ENCODE measurements around the gene FNDC8.
A peak's percentile ranks its signal among the peaks of the same experiment; 100 is the strongest.
"Not testable (repeated sequence)": the region's sequence is repeated elsewhere in the genome, so short reads cannot be mapped to it uniquely, and the experiment has no call there.

FNDC8 gene

DNA sequence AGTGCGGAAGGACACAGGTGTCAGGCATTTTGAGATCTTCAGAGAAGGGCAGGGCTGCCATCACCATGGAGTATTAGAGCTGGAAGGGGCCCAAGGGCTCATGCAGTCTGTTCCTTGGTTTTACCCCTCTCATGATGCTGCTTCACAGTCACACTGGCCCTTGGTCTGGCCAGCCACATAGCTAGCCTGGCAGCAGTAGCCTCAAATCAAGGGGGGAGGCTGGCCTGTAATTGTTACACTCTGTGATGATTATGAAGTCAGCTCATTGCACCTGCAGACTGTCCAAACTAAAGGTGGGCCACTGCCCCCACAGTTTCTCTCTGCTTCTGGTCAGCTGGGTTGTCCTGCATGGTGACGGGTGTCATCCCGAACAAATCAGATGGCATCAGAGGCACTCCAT, at the start of gene FNDC8:
TSS of gene FNDC8 (plus strand) at position 301 of the 400 bp plus-strand sequence. CDS start at position 380, 79 bp downstream.
- no peak for DNase-seq (ENCODE audit: low read depth in 2 of 2, low spot score in 1 of 2)

DNA sequence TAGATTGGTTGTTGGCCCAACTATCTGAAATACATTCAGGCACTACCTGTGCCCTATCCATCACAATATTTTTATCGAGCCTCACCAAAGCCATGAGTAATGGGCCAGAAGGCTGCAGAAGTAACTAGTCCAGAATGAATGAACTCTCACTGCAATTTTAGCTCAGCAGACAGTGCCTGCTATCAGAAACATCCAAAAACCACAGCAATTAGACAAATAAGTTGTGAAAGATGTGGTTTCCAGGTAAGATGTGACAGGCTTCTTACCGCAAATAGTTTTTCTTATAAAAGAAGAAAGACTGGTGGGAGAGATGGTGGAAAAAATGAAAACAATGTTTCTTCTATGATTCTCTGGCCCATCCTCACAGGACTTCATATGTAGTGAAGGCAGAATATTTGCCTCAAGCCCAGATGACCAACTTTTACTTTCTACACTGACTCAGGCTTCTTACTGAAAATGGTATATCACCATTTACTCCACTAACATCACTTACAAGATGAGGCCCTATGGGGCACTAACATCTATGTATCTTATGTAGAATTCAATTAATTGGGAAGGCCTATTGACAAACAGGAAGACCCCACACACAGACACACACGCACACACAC, 48.1 kb upstream of the FNDC8 start:
- no peak for DNase-seq (ENCODE audit: low read depth in 2 of 2, low spot score in 1 of 2)

- DNase-seq (ENCODE audit: low read depth in 2 of 2, low spot score in 1 of 2) = no peak
Measured at GRCh38 chr17:35073991-35074627, 47.3 kb upstream of the FNDC8 start.

- no peak for DNase-seq (ENCODE audit: low read depth in 2 of 2, low spot score in 1 of 2)
Measured at GRCh38 chr17:35074711-35075707, 46.4 kb upstream of the FNDC8 start.

- no peak for DNase-seq (ENCODE audit: low read depth in 2 of 2, low spot score in 1 of 2)
Measured at GRCh38 chr17:35076874-35077273, 44.5 kb upstream of the FNDC8 start.

- DNase-seq (ENCODE audit: low read depth in 2 of 2, low spot score in 1 of 2) = no peak
Measured at GRCh38 chr17:35079547-35080423, 41.6 kb upstream of the FNDC8 start.

- no peak for DNase-seq (ENCODE audit: low read depth in 2 of 2, low spot score in 1 of 2)
Measured at GRCh38 chr17:35080536-35080935, 40.9 kb upstream of the FNDC8 start.

- DNase-seq (ENCODE audit: low read depth in 2 of 2, low spot score in 1 of 2) = no peak
Measured at GRCh38 chr17:35081638-35082037, 39.8 kb upstream of the FNDC8 start.

DNA sequence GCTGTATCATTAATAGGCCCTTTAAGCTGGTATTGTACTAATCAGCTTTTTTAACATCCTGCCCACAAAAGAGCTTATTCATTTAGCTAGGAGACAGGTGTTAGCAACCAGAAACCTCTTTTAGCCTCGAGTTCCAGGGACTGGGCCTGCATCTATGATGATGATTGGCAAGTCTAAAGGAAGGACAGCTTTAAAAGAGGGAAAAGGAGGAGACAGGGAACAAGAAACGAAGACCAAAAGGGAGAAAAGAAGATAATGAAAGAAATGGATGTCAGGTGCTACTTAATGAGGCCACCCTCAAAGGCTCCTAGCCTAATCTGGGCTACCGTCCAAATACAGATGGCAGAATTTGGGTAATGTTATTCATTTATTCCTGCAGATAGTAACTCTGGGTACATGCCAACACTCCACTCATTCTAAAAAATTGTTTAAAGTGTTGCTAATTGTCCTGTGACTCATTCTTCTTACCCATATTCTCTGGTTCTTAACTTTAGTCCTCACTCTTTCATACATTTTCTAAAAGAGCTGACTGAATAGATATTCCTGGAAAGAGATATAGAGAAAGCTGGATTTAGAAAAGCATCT, 39.2 kb upstream of the FNDC8 start:
- DNase-seq (ENCODE audit: low read depth in 2 of 2, low spot score in 1 of 2) = no peak

DNA sequence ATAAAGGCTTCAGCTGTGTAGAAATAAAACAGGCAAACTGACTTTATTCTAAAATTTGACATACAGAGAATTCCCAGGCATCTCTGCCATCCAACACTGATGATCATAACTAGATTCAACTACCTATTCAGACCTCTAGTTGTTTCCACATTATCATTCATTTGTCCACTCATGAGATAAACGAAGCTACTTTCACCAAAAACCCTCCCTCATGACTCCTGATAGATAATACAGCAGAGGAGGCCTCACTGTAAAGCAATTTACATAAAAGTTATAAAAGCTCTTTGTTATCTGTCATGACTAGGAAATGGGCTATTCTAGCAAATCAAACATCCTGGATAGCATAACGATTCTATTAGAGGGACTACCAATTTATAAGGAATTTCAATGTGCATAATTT, 38.3 kb upstream of the FNDC8 start:
- no peak for DNase-seq (ENCODE audit: low read depth in 2 of 2, low spot score in 1 of 2)

GRCh38 chr17:35084987-35085386, 36.4 kb upstream of the FNDC8 start:
- no peak for DNase-seq (ENCODE audit: low read depth in 2 of 2, low spot score in 1 of 2)

DNA sequence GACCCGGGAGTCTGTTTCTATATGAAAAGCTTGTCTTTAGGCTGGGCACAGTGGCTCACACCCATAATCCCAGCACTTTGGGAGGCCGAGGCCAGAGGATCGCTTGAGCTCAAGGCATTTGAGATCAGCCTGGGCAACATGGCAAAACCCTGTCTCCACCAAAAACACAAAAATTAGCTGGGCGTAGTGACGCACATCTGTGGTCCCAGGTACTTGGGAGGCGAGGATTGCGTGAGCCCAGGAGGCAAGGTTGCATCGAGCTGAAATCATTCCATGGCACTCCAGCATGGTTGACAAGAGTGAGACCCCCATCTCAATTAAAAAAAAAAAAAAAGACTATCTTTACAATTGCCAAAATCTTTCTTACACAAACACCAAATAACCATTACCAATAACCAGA, 35.3 kb upstream of the FNDC8 start:
- DNase-seq (ENCODE audit: low read depth in 2 of 2, low spot score in 1 of 2) = no peak

GRCh38 chr17:35086931-35087573, 34.4 kb upstream of the FNDC8 start:
- DNase-seq (ENCODE audit: low read depth in 2 of 2, low spot score in 1 of 2) = no peak

- no peak for DNase-seq (ENCODE audit: low read depth in 2 of 2, low spot score in 1 of 2)
Measured at GRCh38 chr17:35087731-35088355, 33.6 kb upstream of the FNDC8 start.

GRCh38 chr17:35088356-35088880, 33.0 kb upstream of the FNDC8 start:
- no peak for DNase-seq (ENCODE audit: low read depth in 2 of 2, low spot score in 1 of 2)

GRCh38 chr17:35088881-35089585, 32.4 kb upstream of the FNDC8 start:
- peak; percentile 78 to 84 for DNase-seq (ENCODE audit: low read depth in 2 of 2, low spot score in 1 of 2)

DNA sequence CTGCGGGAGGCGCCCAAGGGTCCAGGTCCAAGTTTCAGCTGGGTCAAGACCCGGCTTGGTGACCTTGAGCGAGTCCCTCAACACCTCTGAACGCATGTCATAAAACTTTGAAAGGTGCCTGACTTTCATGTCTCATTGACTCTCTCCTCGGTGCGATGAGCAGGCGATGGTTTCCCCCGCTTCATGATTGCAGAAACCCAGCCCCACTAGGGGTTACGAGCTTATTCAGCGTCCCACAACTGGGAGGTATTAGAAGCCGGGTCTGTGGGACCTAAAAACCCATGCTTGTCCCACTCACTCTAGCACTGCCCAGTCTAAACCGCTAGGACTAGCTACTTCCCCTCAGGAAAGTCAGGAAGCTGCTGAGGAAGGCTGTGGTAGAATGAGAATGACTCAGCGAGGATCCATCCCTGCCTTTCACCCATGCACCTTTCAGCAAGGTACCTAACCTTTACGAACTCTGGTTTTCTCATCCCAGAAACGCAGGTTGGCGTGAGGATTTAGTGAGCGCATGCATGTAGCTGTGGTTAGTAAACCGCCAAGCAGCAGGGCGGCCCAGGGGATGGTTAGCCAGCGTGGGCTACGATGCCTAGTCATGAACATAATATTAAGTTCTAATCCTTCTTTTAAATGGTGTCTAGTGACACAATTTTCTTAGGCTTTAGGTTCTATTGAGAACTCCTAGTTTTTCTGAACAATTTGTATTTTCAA, 31.7 kb upstream of the FNDC8 start:
- no peak for DNase-seq (ENCODE audit: low read depth in 2 of 2, low spot score in 1 of 2)

DNA sequence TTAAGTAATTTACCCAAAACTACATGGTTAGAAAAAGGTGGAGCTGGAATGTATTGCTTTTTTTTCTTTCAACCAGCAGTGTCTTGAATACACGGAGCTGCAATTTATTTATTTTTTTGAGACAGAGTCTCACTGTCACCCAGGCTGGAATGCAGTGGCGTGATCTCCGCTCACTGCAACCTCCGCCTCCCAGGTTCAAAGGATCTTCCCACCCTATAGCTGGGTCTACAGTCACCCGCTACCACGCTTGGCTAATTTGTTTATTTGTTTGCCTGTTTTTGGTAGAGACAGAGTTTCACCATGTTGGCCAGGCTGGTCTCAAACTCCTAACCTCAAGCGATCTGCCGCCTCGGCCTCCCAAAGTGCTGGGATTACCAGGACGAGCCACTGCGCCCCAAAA, 30.7 kb upstream of the FNDC8 start:
- not testable (repeated sequence) for DNase-seq (ENCODE audit: low read depth in 2 of 2, low spot score in 1 of 2)

Measured in stimulated activated CD8-positive, alpha-beta memory T cell treated with anti-CD3 and anti-CD28 coated beads, Interleukin-4, amount 100 ng/mL, for 1 hour (primary cell).